HG02852 (cell line): ENCODE data around the gene DICER1.
"Not testable (repeated sequence)": the region's sequence is repeated elsewhere in the genome, so short reads cannot be mapped to it uniquely, and the experiment has no call there.

Source experiments
- ATAC-seq: cut with Tn5 transposase; IDR thresholded peaks from one replicate; pipeline ENCODE4 v1.9.1; 2021; ENCODE audit warnings: mild to moderate bottlenecking, moderate library complexity; ENCODE audit not compliant: unreplicated experiment

DICER1 gene

GRCh38 chr14:95185033-95185766 is 27.9 kb upstream of the DICER1 start:
- ATAC-seq = no peak

GRCh38 chr14:95184413-95184790 is 27.1 kb upstream of the DICER1 start:
- no peak for ATAC-seq

GRCh38 chr14:95183532-95184412 is 26.4 kb upstream of the DICER1 start:
- ATAC-seq = no peak

GRCh38 chr14:95183082-95183481 is 25.8 kb upstream of the DICER1 start:
- no peak for ATAC-seq

- no peak for ATAC-seq
These were observed 25.1 kb upstream of the DICER1 start for GRCh38 chr14:95182379-95182778.

GRCh38 chr14:95180966-95181741 is 23.8 kb upstream of the DICER1 start:
- no peak for ATAC-seq

- not testable (repeated sequence) for ATAC-seq
These were observed 18.3 kb upstream of the DICER1 start for GRCh38 chr14:95175670-95176069.

- ATAC-seq = no peak
These were observed 17.0 kb upstream of the DICER1 start for GRCh38 chr14:95174184-95174792.

- no peak for ATAC-seq
These were observed 16.2 kb upstream of the DICER1 start for GRCh38 chr14:95173518-95173917.

- no peak for ATAC-seq
These were observed 9.8 kb upstream of the DICER1 start for GRCh38 chr14:95167177-95167576.

- no peak for ATAC-seq
These were observed 8.2 kb upstream of the DICER1 start for GRCh38 chr14:95165517-95165916.

GRCh38 chr14:95164506-95164905 is 7.2 kb upstream of the DICER1 start:
- ATAC-seq = no peak

- no peak for ATAC-seq
These were observed 6.3 kb upstream of the DICER1 start for GRCh38 chr14:95163666-95164065.

- ATAC-seq = no peak
These were observed 5.8 kb upstream of the DICER1 start for GRCh38 chr14:95163132-95163531.

- no peak for ATAC-seq
These were observed 5.3 kb upstream of the DICER1 start for GRCh38 chr14:95162641-95163040.

- ATAC-seq = peak; percentile 24
These were observed 342 bp downstream of the DICER1 start for GRCh38 chr14:95157048-95157326.

- ATAC-seq = peak; percentile 28
These were observed 925 bp downstream of the DICER1 start for GRCh38 chr14:95156161-95157047.

GRCh38 chr14:95155045-95155444 is 2.3 kb downstream of the DICER1 start:
- ATAC-seq = no peak

- ATAC-seq = no peak
These were observed 3.5 kb downstream of the DICER1 start for GRCh38 chr14:95153866-95154265.

- ATAC-seq = no peak
These were observed 5.8 kb downstream of the DICER1 start for GRCh38 chr14:95151561-95151960.
